DOHH2 (cell line): ENCODE measurements around the gene C4orf36.

Experiments
- H3F3A ChIP-seq: fragments of 200-600 bp; sonication (generic), shearing (Covaris generic); 2 replicates; pipeline ENCODE4 v1.6.0; 2016; ENCODE audit warnings: antibody characterized with exemption, mild to moderate bottlenecking; ENCODE audit not compliant: control insufficient read depth, insufficient read depth
- H3K27ac ChIP-seq: fragments of 200-600 bp; sonication (generic); 2 replicates; pipeline ENCODE4 v1.5.1; 2014; ENCODE audit warnings: low read depth, mild to moderate bottlenecking, low read length, moderate library complexity
- H3K27me3 ChIP-seq: fragments of 200-600 bp; sonication (generic); 2 replicates; pipeline ENCODE4 v1.6.1; 2014; ENCODE audit warnings: mild to moderate bottlenecking, low read length, mixed read lengths; ENCODE audit not compliant: control insufficient read depth
- H3K36me3 ChIP-seq: fragments of 200-600 bp; sonication (generic); 2 replicates; pipeline ENCODE4 v1.6.1; 2014; ENCODE audit warnings: mild to moderate bottlenecking, low read length, moderate library complexity, mixed read lengths; ENCODE audit not compliant: control insufficient read depth
- H3K4me1 ChIP-seq: fragments of 200-600 bp; sonication (generic); 2 replicates; pipeline ENCODE4 v1.6.1; 2014; ENCODE audit warnings: mild to moderate bottlenecking, low read length, mixed read lengths; ENCODE audit not compliant: control insufficient read depth
- H3K4me2 ChIP-seq: fragments of 200-600 bp; sonication (generic); 2 replicates; pipeline ENCODE4 v1.6.0; 2014; ENCODE audit warnings: mild to moderate bottlenecking, low read length, moderate library complexity
- H3K4me3 ChIP-seq: fragments of 200-600 bp; sonication (generic); 2 replicates; pipeline ENCODE4 v1.5.1; 2014; ENCODE audit warnings: mild to moderate bottlenecking, low read length, mixed read lengths
- H3K79me2 ChIP-seq: fragments of 200-600 bp; sonication (generic); 2 replicates; pipeline ENCODE4 v1.6.1; 2014; ENCODE audit warnings: mild to moderate bottlenecking, low read length, mixed read lengths; ENCODE audit not compliant: control insufficient read depth
- H3K9me2 ChIP-seq: fragments of 200-600 bp; sonication (generic); replicated peaks from 2 replicates; pipeline ENCODE4 v1.6.1; 2014; ENCODE audit warnings: mild to moderate bottlenecking, low read length, mixed read lengths; ENCODE audit not compliant: control insufficient read depth
- H3K9me3 ChIP-seq: fragments of 200-600 bp; sonication (generic); 2 replicates; pipeline ENCODE4 v1.6.1; 2014; ENCODE audit warnings: antibody characterized with exemption, low read length, mixed read lengths; ENCODE audit not compliant: control insufficient read depth, insufficient read depth
- H4K20me1 ChIP-seq: fragments of 200-600 bp; sonication (generic); 2 replicates; pipeline ENCODE4 v1.6.0; 2014; ENCODE audit warnings: low read depth, mild to moderate bottlenecking, antibody characterized with exemption, low read length, moderate library complexity; ENCODE audit not compliant: control insufficient read depth, insufficient read depth
- EZH2phosphoT487 ChIP-seq: fragments of 200-600 bp; sonication (generic); IDR thresholded peaks from 2 replicates; pipeline ENCODE4 v1.6.1; 2017; ENCODE audit warnings: borderline replicate concordance, mild to moderate bottlenecking, antibody characterized with exemption, low read length, moderate library complexity, mixed read lengths
- TF ChIP-seq, protein P1 (sequence below): fragments of 200-600 bp; sonication (generic); IDR thresholded peaks from one replicate; pipeline ENCODE4 v1.5.1; 2014; ENCODE audit warnings: antibody characterized with exemption, mild to moderate bottlenecking, low read depth, low read length; ENCODE audit not compliant: poor library complexity, severe bottlenecking

Gene C4orf36

DNA sequence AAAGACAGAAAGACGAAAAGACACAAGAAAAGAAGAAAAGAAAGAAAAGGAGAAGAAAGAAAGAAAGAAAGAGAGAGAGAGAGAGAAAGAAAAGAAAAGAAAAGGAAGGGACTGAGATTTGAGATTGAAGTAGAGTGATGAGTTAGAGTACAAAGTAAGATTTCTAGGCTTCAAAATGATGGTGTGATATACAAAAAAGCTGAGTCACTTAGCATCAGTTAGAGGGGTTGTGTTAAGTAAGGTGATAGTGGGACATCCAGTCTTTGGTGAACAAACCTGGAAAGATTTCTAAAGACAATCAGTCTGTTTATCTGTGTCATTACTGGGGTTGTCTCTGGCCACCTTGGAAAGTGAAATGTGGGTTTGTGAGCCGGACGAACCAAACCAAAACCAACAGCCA is 56.5 kb downstream of the C4orf36 start:
- Histone ChIP-seq H3K36me3 (no peaks in the 10 kb centered on the region), H3K4me3 (no peak overlapping the region), H3K27ac (no peak overlapping the region), H3K4me2 (no peak overlapping the region), H3F3A (no peaks in the 10 kb centered on the region), H3K79me2 (no peaks in the 10 kb centered on the region), H3K9me3 (no peaks in the 10 kb centered on the region), H3K4me1 (no peaks in the 10 kb centered on the region), H3K9me2 (no peaks in the 10 kb centered on the region), H4K20me1 (no peaks in the 10 kb centered on the region), H3K27me3 (no peaks in the 10 kb centered on the region; the same call in 1 of the 2 replicates)
- TF ChIP-seq, protein P1, sequence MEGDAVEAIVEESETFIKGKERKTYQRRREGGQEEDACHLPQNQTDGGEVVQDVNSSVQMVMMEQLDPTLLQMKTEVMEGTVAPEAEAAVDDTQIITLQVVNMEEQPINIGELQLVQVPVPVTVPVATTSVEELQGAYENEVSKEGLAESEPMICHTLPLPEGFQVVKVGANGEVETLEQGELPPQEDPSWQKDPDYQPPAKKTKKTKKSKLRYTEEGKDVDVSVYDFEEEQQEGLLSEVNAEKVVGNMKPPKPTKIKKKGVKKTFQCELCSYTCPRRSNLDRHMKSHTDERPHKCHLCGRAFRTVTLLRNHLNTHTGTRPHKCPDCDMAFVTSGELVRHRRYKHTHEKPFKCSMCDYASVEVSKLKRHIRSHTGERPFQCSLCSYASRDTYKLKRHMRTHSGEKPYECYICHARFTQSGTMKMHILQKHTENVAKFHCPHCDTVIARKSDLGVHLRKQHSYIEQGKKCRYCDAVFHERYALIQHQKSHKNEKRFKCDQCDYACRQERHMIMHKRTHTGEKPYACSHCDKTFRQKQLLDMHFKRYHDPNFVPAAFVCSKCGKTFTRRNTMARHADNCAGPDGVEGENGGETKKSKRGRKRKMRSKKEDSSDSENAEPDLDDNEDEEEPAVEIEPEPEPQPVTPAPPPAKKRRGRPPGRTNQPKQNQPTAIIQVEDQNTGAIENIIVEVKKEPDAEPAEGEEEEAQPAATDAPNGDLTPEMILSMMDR, result no peak

DNA sequence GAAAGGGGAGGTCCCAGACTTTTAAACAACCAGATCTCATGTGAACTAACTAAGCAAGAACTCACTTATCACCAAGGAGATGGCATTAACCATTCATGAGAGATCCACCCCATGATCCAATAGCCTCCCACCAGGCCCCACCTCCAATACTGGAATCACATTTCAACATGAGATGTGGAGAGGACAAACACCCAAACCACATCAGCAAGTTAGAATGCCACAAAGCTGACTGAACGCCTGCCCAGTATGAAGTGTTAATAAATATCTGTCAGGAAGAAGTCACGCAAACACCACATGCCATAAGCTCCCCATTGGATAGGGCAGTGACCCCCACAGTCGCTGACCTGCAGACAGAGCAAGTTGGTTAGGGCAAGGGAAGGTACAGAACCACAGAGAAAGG is 57.3 kb downstream of the C4orf36 start:
- no peak overlapping the region for H3K27ac ChIP-seq
- no peaks in the 10 kb centered on the region for H3K4me1 ChIP-seq
- no peak overlapping the region for H3K4me2 ChIP-seq
- no peaks in the 10 kb centered on the region for H4K20me1 ChIP-seq
- H3K27me3 ChIP-seq, result no peaks in the 10 kb centered on the region
- H3K9me2 ChIP-seq, result no peaks in the 10 kb centered on the region
- H3K4me3 ChIP-seq, result no peak overlapping the region
- TF ChIP-seq, protein P1, result no peak
- TF ChIP-seq EZH2phosphoT487, result no peak
- H3K9me3 ChIP-seq, result no peaks in the 10 kb centered on the region
- H3K79me2 ChIP-seq, result no peaks in the 10 kb centered on the region
- no peaks in the 10 kb centered on the region for H3K36me3 ChIP-seq
- H3F3A ChIP-seq, result no peaks in the 10 kb centered on the region

DNA sequence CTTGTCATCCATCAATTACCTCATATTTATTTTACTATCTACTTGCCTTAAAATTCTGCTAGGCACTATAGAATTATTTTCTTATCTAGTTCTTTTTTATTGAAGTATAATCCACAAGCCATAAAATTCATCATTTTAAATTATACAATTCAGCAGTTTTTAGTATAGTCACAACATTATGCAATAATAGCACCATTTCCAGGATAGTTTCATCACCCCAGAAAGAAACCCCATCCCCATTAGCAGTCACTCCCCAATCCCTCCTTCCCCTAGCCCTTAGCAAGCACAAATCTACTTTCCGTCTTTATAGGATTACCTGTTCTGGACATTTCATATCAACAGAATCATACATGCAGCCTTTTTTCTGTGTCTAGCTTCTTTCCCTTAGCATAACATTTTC is 58.6 kb downstream of the C4orf36 start:
- no peaks in the 10 kb centered on the region for H3K9me3 ChIP-seq
- no peaks in the 10 kb centered on the region for H3K36me3 ChIP-seq
- no peaks in the 10 kb centered on the region for H3K9me2 ChIP-seq
- no peak overlapping the region for H3K4me3 ChIP-seq
- H3K4me2 ChIP-seq, result no peak overlapping the region
- H3F3A ChIP-seq, result no peaks in the 10 kb centered on the region
- H4K20me1 ChIP-seq, result no peaks in the 10 kb centered on the region
- H3K79me2 ChIP-seq, result no peaks in the 10 kb centered on the region
- no peak overlapping the region for H3K27ac ChIP-seq
- H3K4me1 ChIP-seq, result no peaks in the 10 kb centered on the region
- TF ChIP-seq, protein P1, result no peak
- no peak for TF ChIP-seq EZH2phosphoT487
- no peaks in the 10 kb centered on the region for H3K27me3 ChIP-seq
